NCI-H2227 (cell line): Measurements from ENCODE around the gene SCARB1.

Experiments used
- DNase-seq: peaks from one replicate; lab custom pipeline; 2025; ENCODE audit not compliant: unreplicated experiment; lab: John Stamatoyannopoulos, UW

The SCARB1 gene

DNA sequence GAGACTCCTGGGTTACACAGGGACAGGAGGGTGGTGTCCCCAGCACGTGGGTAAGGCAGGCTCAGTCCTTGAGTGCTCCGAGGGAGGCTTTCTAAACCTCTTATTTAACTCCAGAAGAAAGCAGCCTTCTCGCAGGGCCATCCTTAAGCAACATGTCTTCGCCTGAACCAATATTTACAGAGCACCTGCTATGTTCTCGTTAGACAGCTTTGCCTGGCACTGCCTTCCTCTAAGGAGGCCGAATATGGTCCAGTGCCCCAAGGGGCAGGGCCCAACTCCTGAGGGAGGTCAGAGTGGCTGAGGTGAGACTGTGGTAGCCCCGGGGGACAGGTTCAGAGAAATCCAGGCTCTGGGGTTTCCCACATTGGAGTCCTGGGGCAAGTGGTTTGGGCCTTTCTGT lies 2.1 kb upstream of the SCARB1 start:
- no peak for DNase-seq

DNA sequence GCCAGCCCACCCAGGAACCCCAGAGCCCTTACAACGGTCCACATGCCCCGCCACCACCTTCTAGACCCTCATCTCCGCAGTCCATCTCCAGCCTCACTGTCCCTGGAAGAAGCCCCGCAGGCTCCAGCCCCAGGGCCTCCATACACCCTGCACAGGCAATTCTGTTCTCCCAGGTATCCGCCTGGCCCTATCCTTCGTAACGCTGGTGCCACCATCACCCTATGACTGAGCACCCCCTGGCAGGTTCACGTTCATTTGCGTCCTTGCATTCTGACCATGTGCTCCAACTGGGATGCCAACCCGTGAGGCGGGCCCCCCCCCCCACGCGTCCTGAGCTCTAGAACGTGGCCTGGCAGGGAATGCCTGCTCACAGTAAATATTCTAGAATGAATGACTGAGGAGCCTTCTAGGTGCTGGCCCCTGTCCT lies 675 bp upstream of the SCARB1 start:
- no peak for DNase-seq

DNA sequence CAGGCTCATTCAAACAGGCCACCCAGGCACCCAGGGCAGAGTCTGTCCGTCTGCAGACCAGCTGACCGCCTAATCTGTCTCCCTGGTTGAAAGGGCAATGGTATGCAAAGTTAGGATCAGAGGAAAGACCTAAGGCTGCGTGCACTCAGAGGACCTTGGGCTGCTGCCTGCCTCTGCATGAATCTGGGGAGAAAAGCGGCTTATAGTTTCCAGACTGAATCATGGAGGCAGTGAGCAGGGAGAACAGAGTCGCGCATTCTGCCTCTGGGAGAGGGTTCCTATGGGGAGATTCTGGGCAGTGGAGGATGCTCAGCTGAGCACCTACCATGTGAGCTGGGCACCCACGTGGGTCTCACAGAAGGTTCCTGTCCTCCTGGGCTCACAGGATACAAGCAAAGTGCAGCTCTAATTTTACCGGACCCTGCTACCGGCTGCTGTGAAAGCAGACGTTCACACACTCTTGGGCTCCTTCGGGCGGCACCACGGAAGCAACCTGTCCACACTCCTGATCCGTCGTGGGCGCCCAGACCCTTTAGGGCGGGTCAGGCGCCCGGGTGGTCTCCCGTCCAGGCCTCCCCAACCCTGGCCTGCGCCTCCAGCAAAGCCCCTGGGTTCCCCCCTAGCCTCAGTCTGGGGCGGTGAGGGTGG lies 772 bp downstream of the SCARB1 start:
- DNase-seq, result peak; percentile 44

DNA sequence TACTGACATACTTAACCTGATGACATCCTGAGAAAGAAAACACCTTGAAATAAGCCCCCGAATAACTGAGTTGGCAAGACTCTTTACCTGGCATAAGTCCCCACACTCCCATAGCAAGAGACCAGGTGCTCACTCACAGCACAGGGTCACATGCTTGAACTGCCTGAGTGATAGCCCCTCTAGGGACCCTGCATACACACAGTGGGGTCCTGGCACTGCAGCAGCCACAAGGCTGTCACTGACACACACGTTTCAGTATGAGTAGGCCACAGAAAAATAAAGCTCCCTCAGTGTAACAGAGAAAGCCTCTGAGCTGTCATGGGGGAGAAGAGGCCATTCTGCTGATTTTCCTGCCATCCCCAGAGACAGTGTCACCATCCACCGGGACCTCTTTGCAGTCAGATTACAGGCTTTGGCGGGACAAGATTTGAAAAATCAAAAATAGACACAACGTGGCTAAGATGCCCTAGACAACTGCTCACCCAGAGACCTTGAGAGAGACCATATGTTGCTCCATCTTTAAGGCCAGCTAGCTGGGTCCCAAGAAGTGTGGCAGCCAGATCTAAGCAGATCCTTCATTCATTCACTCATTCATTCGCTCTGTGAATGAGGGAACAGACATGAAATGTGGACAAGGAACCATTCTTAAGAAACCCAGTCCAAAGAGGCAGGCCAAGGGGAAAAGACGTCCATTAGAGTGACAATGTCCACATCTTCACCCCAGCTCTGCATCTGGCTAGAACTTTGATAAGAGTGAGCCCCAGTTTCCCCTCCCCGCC lies 1.6 kb downstream of the SCARB1 start:
- DNase-seq, result no peak

DNA sequence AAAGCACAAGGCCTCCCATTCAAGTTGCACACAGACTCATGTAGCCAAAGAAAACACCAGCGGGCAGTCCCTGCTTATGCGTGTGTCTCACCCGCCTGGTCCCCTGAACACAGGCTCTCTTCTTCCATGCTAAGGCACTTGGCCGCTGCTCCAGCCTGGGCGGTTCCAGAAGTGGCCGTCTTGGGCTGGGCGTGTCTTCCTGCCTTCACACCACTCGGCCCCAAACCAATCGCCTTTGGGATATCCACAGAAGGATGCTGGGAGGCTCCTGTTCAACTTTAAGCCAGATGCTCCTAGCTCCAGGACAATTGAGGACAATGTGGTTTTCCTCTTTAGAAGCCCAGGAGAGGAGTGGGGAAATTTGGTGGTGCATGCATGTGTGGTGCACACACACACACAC lies 2.2 kb downstream of the SCARB1 start:
- peak; percentile 45 for DNase-seq

DNA sequence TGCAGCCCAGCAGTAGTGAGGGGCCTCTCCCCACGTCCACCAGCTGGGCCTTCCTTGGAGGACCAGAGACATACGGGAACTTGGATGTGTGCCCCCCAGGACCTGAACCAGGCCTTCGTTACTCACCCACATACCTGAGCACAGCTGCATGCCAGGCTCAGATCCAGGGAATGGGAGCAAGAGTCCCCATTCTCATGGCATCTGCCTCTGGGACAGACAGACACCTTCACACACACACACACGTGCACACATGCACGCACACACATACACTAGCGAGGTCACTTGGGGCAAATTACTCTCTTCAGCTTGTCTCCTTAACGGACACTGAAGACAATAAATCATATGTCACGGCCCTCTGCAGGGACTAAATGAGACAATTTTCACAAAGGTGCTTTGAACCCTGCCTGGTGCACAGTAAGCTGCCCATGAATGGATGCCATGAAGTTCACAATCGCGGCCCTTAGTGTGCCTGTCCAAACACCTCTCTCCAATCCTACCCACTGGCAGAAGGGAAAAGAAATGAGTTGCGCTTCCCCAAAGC lies 5.7 kb downstream of the SCARB1 start:
- DNase-seq, result no peak

DNA sequence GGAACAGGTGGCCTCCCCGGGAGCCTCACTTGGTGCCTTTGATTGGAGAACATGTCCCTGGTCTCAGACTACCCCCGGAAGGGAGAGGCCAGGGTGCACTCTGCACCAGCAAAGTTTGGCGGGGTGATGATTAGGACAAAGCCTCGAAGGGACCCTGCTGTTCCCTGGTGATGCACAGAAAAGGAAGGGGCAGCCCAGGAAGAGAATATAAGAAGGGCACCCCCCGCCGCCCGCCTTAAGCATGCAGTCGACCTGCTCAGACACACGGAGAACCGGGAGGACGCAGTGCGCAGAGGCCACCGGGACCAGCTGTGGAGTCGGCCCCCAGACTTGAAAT lies 6.9 kb downstream of the SCARB1 start:
- DNase-seq, result no peak

DNA sequence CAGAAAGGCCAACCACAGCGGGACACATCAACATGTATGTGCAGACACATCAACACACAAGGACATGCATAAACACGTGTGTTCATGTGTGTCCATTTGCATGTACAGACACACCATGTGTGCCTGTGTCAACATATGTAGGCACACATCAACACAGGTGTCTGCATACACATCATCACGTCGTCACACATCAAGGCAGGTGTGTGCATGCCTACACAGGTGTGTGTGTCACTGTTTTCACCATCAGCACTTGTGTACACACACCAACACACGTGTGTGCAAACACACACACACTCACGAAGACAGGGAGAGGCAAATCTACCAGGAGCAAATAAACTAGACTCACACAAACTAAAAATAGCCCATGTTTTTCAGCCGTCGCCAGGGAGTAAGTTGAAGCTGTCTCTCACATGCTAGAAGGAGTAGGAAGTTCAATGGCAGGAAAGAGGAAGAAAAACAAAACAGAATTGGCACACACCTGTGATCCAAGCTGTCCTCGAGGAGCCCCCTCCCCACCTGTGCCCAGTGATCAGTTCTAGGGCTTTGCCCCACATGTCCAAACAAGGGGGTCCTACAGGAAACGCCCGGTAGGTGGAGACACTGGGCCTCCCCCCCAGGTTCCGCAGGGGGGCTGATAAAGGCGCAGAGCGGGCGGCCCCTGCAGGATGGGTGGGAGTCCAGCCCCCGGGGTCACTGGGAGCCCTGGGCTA lies 7.4 kb downstream of the SCARB1 start:
- DNase-seq, result no peak

DNA sequence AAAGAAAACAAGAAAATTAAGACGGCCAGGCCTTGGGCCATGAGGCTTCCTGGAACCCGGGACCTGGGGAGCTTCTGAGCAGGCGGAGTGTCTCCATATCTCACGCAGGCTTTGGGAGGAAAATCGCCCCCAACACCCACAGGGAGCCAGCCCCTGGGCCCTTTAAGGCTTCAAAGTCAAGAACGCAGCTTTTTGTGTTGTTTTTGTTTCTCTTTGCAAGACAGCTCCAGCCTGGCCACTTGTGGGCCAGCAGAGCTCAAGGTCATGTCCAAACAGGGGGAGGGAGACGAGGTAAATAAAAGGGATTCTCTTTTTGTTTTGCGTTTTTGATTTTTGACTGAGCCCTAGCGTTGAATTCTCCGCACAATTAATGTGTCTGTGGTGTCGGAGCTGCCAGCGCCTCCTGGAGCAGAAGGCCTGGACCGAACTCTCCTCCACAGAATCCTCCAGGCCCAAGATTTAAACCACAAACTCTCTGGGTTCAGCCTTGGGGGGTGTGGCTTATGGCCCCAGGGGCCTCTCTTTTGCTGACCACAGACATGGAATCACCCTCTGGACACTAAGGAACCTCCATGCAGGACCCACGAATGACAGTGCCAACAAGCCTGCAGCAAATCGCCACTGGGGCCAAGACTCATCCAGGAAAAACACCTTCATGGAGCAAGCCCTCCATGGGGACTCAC lies 8.2 kb downstream of the SCARB1 start:
- no peak for DNase-seq

DNA sequence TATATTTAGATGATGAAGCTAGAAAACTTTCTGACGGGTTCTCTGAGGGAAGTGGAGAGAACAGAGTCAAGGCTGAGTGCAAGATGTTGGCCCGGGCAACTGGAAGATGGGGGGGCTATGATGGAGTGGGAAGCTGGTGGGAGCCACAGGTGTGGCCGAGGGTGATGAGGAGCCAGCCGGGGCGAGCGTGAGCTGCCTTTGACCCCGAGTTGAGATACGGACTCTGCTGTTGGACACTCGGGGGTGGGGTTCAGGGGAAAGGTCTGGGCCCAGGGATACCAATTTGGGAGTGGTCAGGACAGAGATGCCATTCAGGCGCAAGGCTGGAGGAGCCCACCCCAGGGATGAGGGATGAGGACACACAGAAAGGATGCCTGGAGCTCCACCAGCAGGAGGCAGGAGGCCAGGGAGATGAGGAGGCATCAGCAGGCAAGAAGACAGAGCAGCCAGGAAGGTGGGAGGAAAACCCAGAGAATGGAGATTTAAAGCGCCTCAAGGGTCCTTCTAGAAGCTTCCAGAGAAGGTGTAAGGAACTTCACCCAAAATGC lies 9.0 kb downstream of the SCARB1 start:
- no peak for DNase-seq

DNA sequence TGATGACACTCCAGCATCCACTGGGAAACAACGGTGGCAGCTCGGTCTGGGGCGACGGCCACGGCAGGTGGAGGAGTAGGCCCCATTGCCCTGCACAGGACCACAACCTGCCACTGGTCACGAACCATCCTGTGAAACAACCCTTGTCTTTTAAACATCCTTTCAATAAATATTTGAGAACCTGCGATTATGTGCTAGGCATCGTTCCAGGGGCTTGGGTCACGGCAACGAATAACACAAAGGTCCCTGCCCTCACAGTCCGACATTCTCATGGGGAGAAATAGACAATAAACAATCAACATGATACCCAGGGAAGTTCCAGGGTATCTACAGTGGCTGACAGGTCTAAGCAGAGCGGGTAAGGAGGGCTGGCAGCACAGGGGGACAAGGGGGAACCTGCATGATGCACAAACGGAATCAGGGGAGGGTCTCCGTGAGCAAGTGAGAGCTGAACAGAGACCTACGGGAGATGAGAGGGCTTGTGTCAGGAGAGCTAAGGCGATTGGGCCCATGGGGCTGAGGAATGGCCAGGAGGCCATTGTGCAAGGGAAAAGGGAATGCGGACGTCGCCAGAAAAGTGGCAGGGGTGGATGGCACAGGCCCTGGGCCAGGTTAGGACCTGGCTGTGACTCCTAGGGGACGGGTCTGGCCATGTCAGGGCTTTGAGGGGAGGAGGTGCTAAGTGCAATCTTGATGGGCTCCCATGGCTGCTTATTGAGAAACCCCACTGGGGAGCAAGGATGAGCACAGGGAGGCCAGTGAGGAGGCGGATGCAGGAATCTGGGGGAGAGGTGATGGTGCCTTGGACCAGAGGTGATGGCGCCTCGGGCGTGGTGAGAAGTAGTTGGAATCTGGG lies 9.7 kb downstream of the SCARB1 start:
- DNase-seq, result no peak

DNA sequence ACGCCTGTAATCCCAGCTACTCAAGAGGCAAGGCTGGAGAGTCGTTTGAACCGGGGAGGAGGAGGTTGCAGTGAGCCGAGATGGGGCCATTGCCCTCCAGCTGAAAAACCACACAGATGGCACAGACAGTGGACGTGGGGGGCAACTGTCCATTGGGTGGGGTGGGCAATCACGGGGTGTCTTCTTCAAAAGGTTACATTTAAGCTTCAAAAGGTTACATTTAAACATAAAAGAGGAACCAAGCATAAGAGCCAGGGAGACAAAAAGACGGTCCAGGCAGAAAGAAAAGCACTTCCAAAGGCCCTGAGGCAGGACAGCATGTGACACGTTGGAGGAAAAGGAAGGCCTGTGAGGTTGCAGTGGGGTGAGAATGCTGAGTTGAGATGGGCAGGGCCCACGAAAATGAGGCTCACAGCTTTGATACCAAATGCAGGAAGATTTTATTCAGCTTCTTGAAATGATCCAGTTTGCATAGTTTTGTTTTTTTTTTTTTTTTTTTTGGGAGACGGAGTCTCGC lies 10.7 kb downstream of the SCARB1 start:
- no peak for DNase-seq

DNA sequence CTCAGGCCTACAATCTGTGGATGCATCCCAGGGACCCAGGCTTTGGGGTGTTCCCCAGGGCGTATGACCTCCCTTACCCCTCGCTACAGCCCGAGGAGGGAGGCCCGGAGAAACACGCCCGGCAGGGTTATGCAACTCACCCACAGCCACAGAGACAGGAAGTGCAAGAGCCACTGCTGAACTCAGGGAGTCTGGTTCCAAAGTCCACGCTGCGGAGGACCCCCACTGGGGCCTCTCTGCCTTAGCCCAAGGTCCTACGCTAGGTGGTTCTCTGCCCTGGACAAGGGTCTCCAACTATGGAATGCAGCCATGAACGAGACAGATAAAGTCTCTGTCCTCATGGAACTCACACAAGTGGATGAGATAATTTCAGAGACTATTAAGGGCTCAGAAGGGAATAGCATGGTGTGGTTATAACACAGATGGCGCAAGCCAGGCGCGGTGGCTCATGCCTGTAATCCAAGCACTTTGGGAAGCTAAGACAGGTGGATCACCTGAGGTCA lies 11.3 kb downstream of the SCARB1 start:
- no peak for DNase-seq

DNA sequence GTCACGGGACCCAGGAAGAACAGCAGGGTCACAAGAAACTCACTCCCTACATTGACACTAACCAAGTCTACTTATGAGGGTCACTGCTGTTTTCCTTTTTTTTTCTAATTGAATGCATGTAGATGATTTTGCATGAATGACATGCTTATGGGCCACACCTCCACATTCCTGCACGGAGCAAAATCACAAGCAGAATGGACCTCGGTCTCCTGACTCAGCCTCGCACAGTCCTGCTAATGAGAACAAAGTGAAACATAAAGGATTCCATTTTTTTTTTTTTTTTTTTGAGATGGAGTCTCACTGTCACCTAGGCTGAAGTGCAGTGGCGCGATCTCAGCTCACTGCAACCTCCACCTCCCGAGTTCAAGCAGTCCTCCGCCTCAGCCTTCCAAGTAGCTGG lies 12.3 kb downstream of the SCARB1 start:
- no peak for DNase-seq

DNA sequence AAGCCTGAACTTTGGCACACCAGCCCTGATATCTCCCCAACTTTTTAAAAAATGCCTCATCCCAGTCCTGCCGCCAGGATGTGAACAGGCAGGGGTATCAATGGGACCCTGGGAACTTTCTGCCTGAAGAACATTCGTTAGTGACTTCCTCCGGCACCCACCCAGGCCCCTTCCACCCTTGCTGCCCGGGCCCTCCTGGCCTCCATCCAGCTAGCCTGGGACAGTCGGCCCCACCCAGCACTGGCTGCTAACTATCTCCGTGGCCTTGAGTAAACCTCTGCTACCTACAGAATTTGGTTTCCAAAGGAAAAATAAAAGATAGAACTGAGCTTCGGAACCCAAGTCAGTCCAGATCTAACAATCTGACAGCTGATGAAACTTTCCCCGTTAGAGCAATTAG lies 14.3 kb downstream of the SCARB1 start:
- DNase-seq, result no peak

DNA sequence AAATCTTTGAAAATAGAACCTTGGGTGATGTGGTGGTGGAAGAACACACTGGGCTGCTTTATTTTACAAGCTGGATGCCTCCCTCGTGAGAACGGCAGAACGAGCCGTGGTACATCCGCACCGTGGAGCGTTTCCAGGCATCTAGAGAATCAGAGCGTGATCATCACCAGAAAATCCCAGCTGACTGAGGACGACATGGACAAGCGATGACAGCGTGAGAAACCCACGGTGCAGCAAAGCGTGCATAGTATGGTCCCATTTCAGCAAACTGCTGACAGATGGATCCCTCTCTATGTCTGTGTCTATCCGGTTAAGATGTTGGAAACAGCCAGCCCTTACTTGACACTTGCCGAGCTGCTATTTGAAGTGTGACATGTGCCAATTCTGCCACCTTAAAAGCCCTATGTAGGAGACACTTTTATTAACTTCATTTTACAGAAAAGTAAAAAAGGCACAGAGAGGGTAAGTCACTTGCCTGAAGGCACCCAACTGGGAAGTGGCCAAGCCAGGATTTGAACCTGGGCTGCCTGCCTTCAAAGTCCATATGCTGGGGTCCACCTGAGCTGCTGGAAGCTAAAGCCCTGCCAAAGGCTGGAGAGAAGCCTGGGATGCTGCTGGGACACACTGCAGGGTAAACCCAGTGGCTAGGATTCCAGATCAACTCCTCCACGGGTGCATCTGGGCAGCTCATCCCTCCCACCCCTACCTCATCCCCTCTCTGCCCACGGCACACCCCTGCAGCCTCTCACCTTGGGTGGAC lies 14.9 kb downstream of the SCARB1 start:
- DNase-seq, result no peak

DNA sequence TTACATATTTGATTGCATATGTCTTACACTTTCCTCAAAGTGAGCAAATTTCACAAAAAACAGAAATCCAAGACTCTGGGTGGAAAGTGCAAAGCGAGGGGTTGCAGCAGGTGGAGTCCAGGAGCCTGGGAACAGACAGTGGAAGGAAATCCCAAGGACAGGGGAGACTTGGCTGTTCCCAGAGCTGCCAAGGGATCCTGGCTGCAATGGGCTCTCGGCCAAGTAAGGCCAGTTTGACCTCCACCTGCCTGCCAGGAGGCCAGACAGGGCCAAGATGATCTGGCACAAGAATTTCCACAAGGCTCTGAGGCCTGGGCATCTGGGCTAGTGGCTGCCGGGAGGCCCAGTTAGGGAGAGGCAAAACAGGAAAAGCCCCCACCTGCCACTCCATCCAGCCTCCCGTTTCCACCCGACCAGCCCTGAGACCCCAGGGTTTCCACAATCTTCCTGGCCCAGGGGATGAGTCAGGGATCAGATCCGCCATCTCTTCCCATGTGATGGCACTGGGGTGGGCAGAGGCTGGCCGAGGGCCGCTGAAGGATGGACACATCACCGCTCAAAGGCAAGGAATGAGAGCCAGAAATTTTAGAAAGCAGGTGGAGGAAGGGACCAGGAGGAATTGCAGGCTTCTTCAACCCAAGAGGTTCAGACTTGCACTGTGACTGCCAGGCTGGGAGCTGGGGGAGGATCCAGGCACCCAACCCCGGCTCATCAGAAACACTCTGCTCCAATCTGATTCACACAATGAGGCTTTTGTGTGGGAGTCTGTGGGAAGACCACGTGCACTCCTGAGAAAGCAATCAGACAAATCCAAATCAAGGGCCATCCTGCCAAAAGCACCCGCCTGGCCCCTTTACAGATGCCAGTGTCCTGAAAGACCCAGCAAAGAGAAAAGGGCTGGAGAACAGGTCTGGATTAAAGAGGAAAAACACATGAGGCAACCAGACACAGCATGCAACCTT lies 16.3 kb downstream of the SCARB1 start:
- no peak for DNase-seq
